Activated T-helper 17 cell treated with anti-CD3 and anti-CD28 coated beads, Interleukin-2, amount 50 U/mL, for 72 hours (primary cell): Measurements from ENCODE around the gene PIP4K2A. TPM values are rescaled to one million over a fixed set of nuclear protein-coding genes. Genes with fewer than 3 reads are reported as not detected.
A peak's percentile ranks its signal among the peaks of the same experiment; 100 is the strongest.

ENCODE experiments used
- ATAC-seq: fragments of 150-1000 bp; cut with Tn5 transposase; replicated peaks from 2 replicates; pipeline ENCODE4 v1.10.0; 2021; ENCODE audit warnings: mild to moderate bottlenecking, moderate library complexity
- H3K27ac Mint-ChIP-seq: one replicate; pipeline ENCODE4 v1.8.0; 2022; ENCODE audit warnings: mixed read lengths
- H3K27me3 Mint-ChIP-seq: one replicate; pipeline ENCODE4 v1.8.0; 2022; ENCODE audit warnings: mixed read lengths
- H3K36me3 Mint-ChIP-seq: one replicate; pipeline ENCODE4 v1.8.0; 2022; ENCODE audit warnings: low read depth, mild to moderate bottlenecking, mixed read lengths
- H3K4me1 Mint-ChIP-seq: one replicate; pipeline ENCODE4 v1.8.0; 2022; ENCODE audit warnings: mixed read lengths
- H3K4me3 Mint-ChIP-seq: one replicate; pipeline ENCODE4 v1.8.0; 2022; ENCODE audit warnings: mild to moderate bottlenecking, mixed read lengths
- H3K9me3 Mint-ChIP-seq: one replicate; pipeline ENCODE4 v1.8.0; 2022; ENCODE audit warnings: mixed read lengths
- total RNA-seq, 2 donors: library from RNA; stranded (reverse); gene quantifications; one replicate each; pipeline ENCODE4 v1.2.3, GENCODE V29; 2022

The PIP4K2A gene
- total RNA-seq, 2 donors from 2014 or later, result 86.1 to 111 TPM

DNA sequence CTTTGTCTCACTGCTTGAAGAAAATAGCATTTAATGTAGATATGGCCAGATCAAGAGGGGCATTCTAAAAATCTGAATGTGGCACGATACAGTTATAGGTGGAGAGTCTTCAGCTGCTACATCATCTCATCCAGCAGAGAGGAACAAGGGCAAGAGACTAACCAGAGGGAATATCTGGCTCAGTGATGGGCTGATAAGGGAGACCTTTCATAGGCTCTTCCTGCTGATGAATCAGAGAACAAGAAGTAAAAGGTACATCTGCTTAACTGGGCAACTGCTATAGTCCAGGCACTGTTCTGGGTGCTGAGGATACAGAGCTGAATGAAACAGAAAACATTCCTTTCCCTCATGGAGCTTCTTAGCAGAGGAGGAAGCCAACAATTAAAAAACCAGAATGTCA, 37.9 kb downstream of the PIP4K2A start:
- peaks cover 69% of the 10 kb centered on the region for H3K4me1 Mint-ChIP-seq
- no peaks in the 10 kb centered on the region for H3K9me3 Mint-ChIP-seq
- peak overlapping the region; percentile 68 for H3K4me3 Mint-ChIP-seq
- peaks cover 5% of the 10 kb centered on the region for H3K36me3 Mint-ChIP-seq
- H3K27me3 Mint-ChIP-seq, result no peaks in the 10 kb centered on the region
- ATAC-seq, result peak; percentile 67
- peak overlapping the region; percentile 88 for H3K27ac Mint-ChIP-seq

DNA sequence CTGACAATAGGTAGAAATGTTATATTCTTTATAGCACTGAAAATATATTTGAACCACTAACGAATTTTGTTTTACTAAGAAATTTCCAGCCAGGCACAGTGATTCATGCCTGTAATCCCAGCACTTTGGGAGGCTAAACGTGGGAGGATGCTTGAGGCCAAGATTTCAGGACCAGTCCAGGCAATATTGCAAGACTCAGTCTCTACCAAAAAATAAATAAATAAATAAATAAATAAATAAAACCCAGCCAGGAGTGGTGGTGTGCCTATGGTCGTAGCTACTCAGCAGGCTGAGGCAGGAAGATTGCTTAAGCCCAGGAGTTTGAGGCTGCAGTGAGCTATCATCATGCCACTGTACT, 39.8 kb downstream of the PIP4K2A start:
- ATAC-seq, result no peak
- H3K4me1 Mint-ChIP-seq, result peaks cover 77% of the 10 kb centered on the region
- H3K36me3 Mint-ChIP-seq, result peaks cover 5% of the 10 kb centered on the region
- no peaks in the 10 kb centered on the region for H3K9me3 Mint-ChIP-seq
- peak overlapping the region; percentile 73 for H3K27ac Mint-ChIP-seq
- H3K27me3 Mint-ChIP-seq, result no peaks in the 10 kb centered on the region
- peak overlapping the region; percentile 68 for H3K4me3 Mint-ChIP-seq

DNA sequence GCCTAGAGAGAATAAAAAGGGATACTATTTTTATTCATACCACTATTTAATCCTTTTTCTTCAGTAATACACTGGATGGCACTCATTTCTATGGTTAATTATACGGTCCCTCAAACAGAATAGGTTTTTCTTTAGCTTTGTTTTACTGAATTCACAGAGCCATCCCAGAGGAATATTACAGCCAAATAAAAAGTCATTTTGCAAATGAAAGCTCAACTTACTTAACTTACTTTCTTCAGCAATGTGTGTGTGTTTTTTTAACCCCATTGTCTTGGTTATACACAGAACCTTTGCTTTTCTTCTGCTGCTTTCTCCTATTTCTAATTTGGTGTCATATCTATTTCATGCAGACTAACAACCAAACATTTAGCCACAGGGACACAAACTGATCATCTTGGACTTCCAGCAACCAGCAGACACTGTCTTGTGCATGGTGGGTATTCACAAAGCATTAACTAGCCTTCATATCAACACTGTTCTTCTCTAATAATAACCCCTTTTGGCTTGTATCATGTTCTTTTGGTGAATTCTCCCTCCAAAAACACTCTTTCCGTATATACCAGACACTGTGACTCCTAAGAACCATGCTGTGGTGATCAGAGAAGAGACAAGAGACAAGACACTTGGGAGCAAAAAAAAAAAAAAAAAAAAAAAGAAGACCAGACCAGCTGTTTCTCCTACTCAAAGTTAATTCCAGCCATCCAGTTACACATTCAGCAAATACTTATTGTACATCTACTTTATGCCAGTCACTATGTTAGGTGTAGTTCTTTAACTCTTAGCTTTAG, 40.4 kb downstream of the PIP4K2A start:
- ATAC-seq, result no peak
- peaks cover 5% of the 10 kb centered on the region for H3K36me3 Mint-ChIP-seq
- H3K4me1 Mint-ChIP-seq, result peaks cover 77% of the 10 kb centered on the region
- no peaks in the 10 kb centered on the region for H3K27me3 Mint-ChIP-seq
- peak overlapping the region; percentile 73 for H3K27ac Mint-ChIP-seq
- H3K9me3 Mint-ChIP-seq, result no peaks in the 10 kb centered on the region
- H3K4me3 Mint-ChIP-seq, result peak overlapping the region; percentile 41

DNA sequence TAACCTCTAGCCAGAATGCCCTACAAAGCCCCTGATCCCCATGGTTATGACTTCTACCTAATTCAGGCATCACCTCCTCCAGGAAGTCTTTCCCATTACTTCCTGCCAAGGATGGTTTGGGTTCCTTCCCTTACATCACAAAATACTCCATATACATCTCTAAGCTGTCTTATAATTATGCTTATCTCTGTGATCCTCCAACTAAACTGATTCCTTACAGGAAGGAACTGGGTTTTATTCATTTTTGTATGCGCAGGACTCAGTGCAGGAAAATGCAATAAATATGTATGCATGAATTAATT, 41.3 kb downstream of the PIP4K2A start:
- Mint-ChIP-seq H3K27ac (peak overlapping the region; percentile 73), H3K36me3 (peaks cover 5% of the 10 kb centered on the region)

DNA sequence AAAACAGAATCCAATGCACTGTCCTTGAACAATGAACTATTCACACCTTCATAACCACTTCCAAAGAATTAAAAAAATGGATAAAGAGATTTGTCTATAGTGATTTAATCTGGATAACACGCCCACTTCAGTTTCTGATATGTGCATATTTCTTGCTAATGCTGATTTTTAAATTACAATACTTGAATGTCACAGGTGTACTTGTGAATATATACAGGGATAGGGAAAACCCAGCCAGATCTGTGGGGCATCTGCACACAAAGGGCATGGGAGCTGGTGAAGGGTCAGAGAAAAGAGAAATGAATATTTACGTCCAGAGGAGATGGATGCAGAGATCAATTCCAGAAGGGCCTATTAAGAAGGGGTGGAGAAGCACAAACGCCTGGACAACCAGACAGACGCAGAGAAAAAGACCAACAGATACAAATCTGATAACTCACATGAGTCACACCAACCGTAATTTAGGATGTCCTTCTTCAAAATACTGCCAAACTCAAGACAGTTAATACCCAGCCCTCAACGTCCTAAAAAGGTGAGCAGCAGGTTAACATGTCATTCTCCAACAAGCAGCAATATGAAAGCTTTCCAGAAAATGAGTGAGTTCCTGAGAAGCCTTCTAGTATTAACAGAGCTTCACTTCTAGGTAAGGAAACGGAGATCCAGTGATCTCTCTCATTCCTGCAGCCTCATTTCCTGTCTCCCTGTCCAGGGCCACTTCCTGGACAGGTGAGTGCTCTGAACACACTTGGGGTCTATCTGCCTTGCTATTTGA, 41.9 kb downstream of the PIP4K2A start:
- Mint-ChIP-seq H3K4me3 (peak overlapping the region; percentile 69), H3K36me3 (peaks cover 5% of the 10 kb centered on the region), H3K27me3 (no peaks in the 10 kb centered on the region), H3K27ac (peak overlapping the region; percentile 73), H3K4me1 (peaks cover 69% of the 10 kb centered on the region), H3K9me3 (no peaks in the 10 kb centered on the region)
- no peak for ATAC-seq

More for the DNA sequence above, 41.3 kb downstream of the PIP4K2A start:
- ATAC-seq, result no peak
- peaks cover 71% of the 10 kb centered on the region for H3K4me1 Mint-ChIP-seq
- H3K27me3 Mint-ChIP-seq, result no peaks in the 10 kb centered on the region
- peak overlapping the region; percentile 69 for H3K4me3 Mint-ChIP-seq
- H3K9me3 Mint-ChIP-seq, result no peaks in the 10 kb centered on the region

DNA sequence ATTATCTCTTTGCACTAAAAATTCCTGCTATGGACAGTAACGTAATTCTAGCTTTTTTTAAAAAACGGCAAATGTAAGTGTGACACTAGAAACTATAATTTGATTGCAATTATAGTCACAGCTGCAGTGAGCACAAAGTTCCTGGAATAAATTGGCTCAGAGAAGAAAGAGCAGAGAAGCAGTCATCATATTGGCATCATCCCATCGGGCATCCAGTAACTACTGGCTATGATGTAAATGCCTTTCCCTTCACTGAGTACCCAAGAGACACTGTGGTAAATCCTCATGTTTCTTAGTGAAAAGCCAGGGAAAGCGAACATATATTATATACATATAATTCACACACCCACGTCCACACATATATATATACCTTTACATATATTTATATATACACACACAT, 43.6 kb downstream of the PIP4K2A start:
- Mint-ChIP-seq H3K4me1 (peaks cover 66% of the 10 kb centered on the region), H3K9me3 (no peaks in the 10 kb centered on the region), H3K27me3 (no peaks in the 10 kb centered on the region), H3K36me3 (peaks cover 2% of the 10 kb centered on the region), H3K4me3 (no peak overlapping the region), H3K27ac (no peak overlapping the region)
- no peak for ATAC-seq

DNA sequence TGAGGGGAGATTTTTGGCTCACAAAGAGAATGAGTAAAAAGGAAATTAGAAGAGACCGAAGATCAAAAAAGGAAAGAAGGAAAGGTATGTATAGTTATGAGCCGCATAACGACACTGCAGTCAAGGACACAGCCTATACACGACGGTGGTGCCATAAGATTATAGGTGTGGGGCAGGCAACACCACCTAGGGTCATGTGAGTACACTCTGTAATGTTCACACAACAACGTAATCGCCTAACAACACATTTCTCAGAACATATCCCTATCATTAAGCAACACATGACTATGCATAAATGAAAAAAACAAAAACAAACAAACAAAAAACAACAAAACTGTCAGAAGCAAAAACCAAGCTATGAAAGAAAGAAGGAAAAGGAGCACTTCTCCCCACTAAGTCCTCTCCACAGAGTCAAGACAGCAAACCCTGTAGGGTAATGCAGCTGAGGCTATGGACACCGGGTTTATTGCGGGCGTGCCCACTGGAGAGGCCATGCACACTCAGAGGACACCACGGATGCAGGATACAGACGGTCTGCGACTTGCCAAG, 45.1 kb downstream of the PIP4K2A start:
- Mint-ChIP-seq H3K4me3 (peak overlapping the region; percentile 89), H3K36me3 (no peaks in the 10 kb centered on the region), H3K4me1 (peaks cover 60% of the 10 kb centered on the region), H3K27me3 (no peaks in the 10 kb centered on the region), H3K9me3 (no peaks in the 10 kb centered on the region), H3K27ac (peak overlapping the region; percentile 65)
- peak; percentile 82 for ATAC-seq

DNA sequence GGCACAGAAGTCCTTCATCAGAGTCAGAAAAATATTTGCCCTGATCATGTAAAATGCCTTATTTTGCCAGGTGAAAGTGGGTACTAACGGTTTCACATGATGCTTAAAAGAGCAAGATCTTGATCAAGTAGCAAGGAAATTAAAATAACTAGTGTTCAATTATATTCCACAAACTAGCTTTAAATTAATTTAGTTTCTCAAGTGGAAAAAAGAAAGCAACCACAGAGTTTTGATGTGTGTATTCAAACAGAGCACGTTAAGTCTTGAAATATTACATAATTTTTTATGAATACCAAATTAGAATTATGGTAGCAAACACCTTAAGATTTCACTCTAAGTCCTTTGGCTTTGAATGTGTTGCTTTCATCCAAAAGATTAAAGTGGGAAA, 47.3 kb downstream of the PIP4K2A start:
- Mint-ChIP-seq H3K27ac (peak overlapping the region; percentile 85), H3K9me3 (no peaks in the 10 kb centered on the region), H3K4me1 (peaks cover 45% of the 10 kb centered on the region), H3K4me3 (peak overlapping the region; percentile 89), H3K36me3 (peaks cover 3% of the 10 kb centered on the region), H3K27me3 (no peaks in the 10 kb centered on the region)
- no peak for ATAC-seq

DNA sequence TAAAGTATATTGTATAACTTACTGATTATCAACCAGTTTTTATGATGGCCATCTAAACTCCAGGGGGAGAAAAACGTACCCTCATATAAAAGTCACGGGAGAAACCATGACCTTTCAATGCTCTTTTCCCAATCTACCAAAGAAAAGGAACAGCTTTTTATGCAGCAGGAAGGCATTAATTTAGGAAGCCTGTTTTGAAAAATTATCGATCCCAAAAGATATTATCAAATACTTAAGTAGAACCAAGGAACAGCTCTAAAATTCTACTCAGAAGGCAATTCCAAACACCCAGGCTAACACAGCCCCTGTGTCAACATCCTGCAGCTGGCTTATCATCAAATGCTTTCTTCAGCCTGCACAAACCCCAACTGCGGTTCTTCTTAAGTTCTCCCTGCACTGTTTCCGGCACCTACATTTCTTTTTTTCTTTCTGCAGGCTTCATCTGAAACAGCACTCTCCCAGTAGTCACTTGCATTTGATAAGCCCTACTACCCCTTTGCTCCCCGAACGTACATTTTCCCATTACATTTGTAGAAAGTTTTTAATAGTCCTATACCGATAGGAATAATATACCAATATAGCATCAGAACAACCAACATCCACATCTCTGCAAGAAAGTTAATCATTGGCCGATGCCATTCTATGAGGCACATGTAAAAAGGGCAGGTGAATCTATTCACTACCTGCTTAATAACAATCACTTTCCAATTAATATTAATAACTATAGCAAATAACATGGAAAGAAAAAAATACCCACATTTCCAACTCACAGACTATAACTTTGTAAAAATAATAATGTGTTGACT, 47.9 kb downstream of the PIP4K2A start:
- no peaks in the 10 kb centered on the region for H3K27me3 Mint-ChIP-seq
- no peaks in the 10 kb centered on the region for H3K9me3 Mint-ChIP-seq
- H3K4me3 Mint-ChIP-seq, result peak overlapping the region; percentile 89
- peak; percentile 84 for ATAC-seq
- H3K36me3 Mint-ChIP-seq, result peaks cover 7% of the 10 kb centered on the region
- peaks cover 45% of the 10 kb centered on the region for H3K4me1 Mint-ChIP-seq
- peak overlapping the region; percentile 85 for H3K27ac Mint-ChIP-seq

DNA sequence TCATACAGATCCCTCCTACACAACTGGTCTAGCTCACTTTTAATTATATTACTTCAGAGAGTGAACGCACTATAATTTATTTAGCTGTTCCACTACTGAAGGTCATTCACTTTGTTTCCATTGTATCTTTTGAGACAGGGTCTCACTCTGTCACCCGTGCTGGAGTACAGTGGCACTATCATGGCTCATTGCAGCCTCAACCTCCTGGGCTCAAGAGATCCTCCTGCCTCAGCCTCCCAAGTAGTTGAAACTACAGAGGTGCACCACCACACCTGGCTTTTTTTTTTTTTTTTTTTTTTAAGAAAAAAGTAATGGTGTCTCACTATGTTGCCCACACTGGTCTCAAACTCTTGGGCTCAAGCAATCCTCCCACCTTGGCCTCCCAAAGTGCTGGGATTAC, 49.0 kb downstream of the PIP4K2A start:
- H3K4me3 Mint-ChIP-seq, result peak overlapping the region; percentile 43
- no peak for ATAC-seq
- no peaks in the 10 kb centered on the region for H3K27me3 Mint-ChIP-seq
- peak overlapping the region; percentile 21 for H3K27ac Mint-ChIP-seq
- H3K9me3 Mint-ChIP-seq, result no peaks in the 10 kb centered on the region
- H3K4me1 Mint-ChIP-seq, result peaks cover 42% of the 10 kb centered on the region
- peaks cover 7% of the 10 kb centered on the region for H3K36me3 Mint-ChIP-seq

DNA sequence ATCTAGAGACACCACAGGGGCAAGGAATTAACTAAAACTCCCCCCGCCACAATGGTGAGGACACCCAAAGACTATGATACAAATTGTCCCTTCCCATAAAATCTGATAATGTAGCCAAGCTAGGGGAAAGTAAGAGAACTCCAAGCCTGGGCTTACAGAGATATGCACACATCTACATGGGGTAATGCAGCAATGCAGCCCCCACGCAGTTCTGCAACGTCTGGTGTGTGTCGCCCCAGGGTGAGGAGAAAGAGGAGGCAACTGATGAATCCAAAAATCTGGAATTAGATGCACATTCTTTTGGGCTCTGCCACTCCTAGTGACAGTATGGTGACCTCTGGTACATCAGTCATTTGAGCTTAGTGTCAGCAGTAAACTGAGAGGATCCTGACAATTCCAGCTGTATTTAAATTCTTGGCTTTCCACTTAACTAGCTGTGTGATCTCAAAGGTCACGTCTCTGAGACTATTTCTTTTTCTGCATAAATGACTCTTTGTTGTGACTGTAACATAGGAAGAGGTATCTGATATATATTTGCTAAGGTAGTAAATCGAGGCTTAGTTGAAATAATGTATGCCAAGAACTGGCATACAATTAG, 51.5 kb downstream of the PIP4K2A start:
- Mint-ChIP-seq H3K27ac (no peak overlapping the region), H3K27me3 (no peaks in the 10 kb centered on the region), H3K4me3 (peak overlapping the region; percentile 44), H3K4me1 (peaks cover 41% of the 10 kb centered on the region), H3K9me3 (no peaks in the 10 kb centered on the region), H3K36me3 (peaks cover 7% of the 10 kb centered on the region)
- ATAC-seq, result no peak

DNA sequence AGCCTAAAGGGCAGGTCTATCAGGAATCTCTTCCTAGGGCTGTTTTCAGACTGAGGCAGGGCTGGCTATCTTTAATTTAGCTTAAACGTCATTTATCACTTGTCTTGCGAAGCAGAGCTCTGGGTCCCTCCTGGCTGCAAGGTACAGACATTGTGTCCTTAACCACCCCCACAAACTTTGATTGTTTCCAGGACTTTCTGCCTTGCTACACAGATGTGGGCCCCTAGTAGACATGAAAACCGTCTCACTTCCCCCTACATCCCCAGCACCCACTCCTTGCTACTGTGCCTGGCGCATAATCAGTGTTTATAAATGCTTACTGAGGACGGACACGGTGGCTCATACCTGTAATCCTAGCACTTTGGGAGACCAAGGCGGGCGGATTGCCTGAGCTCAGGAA, 54.5 kb downstream of the PIP4K2A start:
- ATAC-seq, result no peak
- Mint-ChIP-seq H3K27ac (peak overlapping the region; percentile 89), H3K4me3 (peak overlapping the region; percentile 21), H3K36me3 (peaks cover 17% of the 10 kb centered on the region), H3K27me3 (no peaks in the 10 kb centered on the region), H3K9me3 (no peaks in the 10 kb centered on the region), H3K4me1 (peaks cover 55% of the 10 kb centered on the region)

DNA sequence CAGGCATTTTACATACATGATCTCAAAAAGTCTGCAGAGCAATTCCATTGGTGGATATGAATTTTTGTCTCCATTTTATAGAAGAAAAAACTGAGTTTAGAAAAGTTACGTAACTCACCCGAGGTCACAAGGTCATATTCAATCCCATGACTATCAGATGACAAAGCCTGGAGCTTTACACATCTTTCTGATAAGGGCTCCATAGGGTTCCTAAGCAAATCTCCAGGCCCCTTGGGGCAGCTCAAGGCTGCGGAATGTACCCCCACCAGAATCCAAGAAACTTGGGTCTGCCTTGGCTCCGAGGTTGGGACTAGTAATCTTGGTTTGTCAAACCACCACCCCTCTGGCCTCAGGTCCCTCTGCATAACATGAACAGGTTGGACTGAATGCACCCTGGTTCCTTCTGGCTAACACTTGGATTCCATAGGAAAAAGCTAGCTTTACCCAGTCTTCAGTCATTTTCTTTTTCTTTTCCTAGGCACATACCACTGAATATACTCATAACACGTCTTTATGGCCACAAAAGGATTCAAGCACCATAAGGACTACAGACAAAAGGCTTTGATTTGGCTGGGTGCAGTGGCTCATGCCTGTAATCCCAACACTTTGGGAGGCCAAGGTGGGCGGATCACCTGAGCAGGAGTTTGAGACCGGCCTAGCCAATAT, 55.5 kb downstream of the PIP4K2A start:
- Mint-ChIP-seq H3K4me1 (peaks cover 63% of the 10 kb centered on the region), H3K9me3 (no peaks in the 10 kb centered on the region), H3K36me3 (peaks cover 23% of the 10 kb centered on the region), H3K4me3 (peak overlapping the region; percentile 87), H3K27ac (peak overlapping the region; percentile 89), H3K27me3 (no peaks in the 10 kb centered on the region)
- ATAC-seq, result no peak
